ENCODE measurements around the gene LINC00305.

The LINC00305 gene

DNA sequence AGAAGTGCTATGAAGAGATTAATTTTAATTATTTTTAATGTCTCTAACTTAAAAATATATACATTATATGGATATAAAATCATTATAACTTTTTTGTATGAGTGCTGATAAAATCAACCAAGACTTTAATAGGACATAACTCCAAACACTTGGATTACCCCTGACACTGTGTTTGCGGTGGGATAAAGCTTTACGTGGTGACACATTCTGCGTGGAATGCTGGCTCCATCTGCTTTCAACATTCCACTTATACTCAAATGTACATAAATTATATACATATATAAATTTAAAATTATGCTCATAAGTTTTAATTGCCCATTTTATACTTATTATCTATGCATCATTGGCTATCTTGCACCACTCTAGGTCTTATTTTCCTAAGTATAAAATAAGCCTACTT is 30.5 kb downstream of the LINC00305 start:
- no peak for DNase-seq (ENCODE audit: low read depth)
- TF ChIP-seq, protein P1, sequence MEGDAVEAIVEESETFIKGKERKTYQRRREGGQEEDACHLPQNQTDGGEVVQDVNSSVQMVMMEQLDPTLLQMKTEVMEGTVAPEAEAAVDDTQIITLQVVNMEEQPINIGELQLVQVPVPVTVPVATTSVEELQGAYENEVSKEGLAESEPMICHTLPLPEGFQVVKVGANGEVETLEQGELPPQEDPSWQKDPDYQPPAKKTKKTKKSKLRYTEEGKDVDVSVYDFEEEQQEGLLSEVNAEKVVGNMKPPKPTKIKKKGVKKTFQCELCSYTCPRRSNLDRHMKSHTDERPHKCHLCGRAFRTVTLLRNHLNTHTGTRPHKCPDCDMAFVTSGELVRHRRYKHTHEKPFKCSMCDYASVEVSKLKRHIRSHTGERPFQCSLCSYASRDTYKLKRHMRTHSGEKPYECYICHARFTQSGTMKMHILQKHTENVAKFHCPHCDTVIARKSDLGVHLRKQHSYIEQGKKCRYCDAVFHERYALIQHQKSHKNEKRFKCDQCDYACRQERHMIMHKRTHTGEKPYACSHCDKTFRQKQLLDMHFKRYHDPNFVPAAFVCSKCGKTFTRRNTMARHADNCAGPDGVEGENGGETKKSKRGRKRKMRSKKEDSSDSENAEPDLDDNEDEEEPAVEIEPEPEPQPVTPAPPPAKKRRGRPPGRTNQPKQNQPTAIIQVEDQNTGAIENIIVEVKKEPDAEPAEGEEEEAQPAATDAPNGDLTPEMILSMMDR (conservative IDR thresholded peaks at IDR 0.05; ENCODE audit: low read length) = no peak
- no peak overlapping the region for H3K4me3 ChIP-seq (ENCODE audit: low read length)

GRCh38 chr18:64116571-64117175 is 32.2 kb downstream of the LINC00305 start:
- no peak for DNase-seq (ENCODE audit: low read depth)
- TF ChIP-seq, protein P1 (conservative IDR thresholded peaks at IDR 0.05; ENCODE audit: low read length) = no peak
- H3K4me3 ChIP-seq (ENCODE audit: low read length) = no peak overlapping the region

DNA sequence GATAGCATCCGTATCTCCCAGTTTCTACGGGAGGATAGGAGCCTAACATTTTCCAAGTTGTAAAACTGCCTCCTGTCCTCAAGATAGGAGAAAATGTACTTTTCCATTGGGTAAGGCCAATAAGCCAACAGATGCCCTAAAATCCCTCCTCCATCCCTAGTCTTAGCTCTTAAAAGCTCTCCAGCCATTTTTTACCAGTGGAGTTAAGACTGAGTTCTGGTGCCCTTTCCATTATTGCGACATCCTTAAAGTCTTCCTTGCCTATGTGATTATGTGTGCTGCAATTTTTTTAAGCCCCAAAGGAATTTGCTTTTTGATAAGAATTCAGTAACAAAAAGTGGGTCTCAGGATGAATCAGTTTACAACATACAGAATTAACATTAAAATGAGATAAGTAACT is 33.0 kb downstream of the LINC00305 start:
- H3K4me3 ChIP-seq (ENCODE audit: low read length) = no peak overlapping the region
- TF ChIP-seq, protein P1 (conservative IDR thresholded peaks at IDR 0.05; ENCODE audit: low read length) = no peak
- no peak for DNase-seq (ENCODE audit: low read depth)

DNA sequence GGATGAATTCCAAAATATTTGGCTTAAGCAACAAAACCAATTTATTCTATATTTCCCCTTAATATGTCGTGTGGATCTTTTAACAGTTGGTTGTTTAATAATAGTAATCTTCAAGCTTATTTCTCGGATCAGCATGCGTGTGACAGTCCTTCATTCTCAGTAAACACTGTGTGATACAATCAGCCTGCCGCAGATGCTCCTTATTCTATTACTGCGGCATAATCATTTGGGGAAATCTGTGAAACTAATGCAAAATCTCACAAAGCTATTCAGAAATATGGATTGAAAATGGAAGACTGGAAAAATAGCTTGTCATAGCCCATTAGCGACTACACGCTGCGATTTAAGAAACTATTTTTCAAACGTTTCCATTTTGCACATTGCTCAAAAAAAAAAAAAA is 36.9 kb downstream of the LINC00305 start:
- TF ChIP-seq, protein P1 (conservative IDR thresholded peaks at IDR 0.05; ENCODE audit: low read length) = no peak
- no peak overlapping the region for H3K4me3 ChIP-seq (ENCODE audit: low read length)
- no peak for DNase-seq (ENCODE audit: low read depth)

DNA sequence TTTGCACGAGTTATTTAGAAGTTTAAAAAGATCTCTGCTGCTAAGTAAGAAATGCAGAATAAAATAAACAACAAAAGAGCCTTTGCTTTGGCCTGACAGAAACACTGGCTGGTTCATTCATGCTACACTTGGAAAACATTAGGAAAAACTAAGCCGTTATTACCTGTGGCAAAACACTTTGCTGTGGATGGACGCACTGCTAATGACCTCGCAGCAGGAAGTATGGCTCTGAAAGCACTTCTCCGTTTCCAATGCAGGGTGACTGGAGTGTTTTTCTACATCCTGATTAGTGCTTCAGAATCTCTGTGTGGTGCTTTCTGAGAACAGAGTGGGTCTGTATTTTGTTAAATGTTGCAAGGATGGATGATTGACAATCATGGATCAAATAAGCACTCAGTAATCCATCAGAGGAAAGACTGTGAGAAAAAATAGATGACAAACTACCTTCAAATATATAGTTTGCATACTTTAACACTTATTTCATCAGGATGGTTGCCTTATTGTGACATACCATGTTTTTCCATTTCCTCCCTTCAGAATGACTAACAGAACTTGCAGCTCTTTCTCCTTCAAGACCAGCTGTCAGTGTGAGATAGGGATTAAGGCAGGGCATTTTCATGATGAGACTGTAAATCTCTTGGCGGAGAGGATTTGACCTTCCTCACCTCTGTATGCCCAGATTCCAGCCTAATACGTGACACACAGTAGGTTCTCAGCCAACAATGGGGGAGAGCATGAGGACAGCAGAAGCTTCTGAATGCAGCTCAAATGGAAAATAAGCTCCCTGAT is 38.0 kb downstream of the LINC00305 start:
- no peak overlapping the region for H3K4me3 ChIP-seq (ENCODE audit: low read length)
- DNase-seq (ENCODE audit: low read depth) = no peak
- TF ChIP-seq, protein P1 (conservative IDR thresholded peaks at IDR 0.05; ENCODE audit: low read length) = no peak

DNA sequence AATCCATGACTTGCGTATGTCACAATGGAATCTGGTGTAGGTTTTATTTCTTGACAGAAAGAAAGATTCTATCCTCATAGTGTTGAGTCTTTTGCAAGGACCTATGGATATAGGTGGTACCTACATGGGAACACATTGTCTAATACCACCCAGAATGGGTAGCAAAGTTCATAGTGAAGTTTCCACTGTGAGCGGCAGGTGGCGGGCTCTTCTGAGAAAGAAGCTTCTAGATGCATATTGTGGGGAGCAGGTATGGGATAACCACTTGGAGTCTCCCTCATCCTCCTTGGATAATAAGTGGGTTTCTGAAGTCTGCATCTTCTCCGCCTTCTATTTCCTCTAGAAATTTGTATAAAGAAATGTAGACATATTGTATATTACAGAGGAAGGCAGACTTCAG is 44.9 kb downstream of the LINC00305 start:
- TF ChIP-seq, protein P1 (conservative IDR thresholded peaks at IDR 0.05; ENCODE audit: low read length) = peak; percentile 13; the same call in 1 of the 2 replicates
- no peak overlapping the region for H3K4me3 ChIP-seq (ENCODE audit: low read length)
- no peak for DNase-seq (ENCODE audit: low read depth)

Data from AG10803 (cell line).